ENCODE data around the gene NAALADL2.

Gene NAALADL2

DNA sequence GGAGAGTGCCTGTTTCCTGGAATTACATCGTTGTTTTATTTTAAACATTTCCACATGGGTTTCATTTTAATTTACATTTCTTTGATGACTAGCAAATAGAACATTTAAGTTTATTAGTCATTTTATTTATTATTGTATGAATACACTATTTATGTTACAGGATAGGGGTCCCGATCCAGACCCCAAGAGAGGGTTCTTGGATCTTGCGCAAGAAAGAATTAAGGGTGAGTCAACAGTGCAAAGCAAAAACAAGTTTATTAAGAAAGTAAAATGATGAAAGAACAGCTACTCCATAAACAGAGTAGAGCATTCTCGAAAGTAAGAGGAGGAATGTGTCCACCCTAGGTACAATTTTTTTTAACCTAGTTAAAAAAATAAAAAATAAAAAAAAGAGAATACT, 539.5 kb downstream of the NAALADL2 start:
- peak; percentile 25 for DNase-seq (ENCODE audit: low read depth, low spot score)
- H3K4me3 ChIP-seq (ENCODE audit: low read depth, low read length) = no peak overlapping the region
- TF ChIP-seq, protein P1, sequence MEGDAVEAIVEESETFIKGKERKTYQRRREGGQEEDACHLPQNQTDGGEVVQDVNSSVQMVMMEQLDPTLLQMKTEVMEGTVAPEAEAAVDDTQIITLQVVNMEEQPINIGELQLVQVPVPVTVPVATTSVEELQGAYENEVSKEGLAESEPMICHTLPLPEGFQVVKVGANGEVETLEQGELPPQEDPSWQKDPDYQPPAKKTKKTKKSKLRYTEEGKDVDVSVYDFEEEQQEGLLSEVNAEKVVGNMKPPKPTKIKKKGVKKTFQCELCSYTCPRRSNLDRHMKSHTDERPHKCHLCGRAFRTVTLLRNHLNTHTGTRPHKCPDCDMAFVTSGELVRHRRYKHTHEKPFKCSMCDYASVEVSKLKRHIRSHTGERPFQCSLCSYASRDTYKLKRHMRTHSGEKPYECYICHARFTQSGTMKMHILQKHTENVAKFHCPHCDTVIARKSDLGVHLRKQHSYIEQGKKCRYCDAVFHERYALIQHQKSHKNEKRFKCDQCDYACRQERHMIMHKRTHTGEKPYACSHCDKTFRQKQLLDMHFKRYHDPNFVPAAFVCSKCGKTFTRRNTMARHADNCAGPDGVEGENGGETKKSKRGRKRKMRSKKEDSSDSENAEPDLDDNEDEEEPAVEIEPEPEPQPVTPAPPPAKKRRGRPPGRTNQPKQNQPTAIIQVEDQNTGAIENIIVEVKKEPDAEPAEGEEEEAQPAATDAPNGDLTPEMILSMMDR (IDR thresholded peaks at IDR 0.05; ENCODE audit: low read depth, low read length) = no peak
- in situ Hi-C loops (cut with HindIII; ENCODE audit: low sequenced_read_pairs) = no loop called here

DNA sequence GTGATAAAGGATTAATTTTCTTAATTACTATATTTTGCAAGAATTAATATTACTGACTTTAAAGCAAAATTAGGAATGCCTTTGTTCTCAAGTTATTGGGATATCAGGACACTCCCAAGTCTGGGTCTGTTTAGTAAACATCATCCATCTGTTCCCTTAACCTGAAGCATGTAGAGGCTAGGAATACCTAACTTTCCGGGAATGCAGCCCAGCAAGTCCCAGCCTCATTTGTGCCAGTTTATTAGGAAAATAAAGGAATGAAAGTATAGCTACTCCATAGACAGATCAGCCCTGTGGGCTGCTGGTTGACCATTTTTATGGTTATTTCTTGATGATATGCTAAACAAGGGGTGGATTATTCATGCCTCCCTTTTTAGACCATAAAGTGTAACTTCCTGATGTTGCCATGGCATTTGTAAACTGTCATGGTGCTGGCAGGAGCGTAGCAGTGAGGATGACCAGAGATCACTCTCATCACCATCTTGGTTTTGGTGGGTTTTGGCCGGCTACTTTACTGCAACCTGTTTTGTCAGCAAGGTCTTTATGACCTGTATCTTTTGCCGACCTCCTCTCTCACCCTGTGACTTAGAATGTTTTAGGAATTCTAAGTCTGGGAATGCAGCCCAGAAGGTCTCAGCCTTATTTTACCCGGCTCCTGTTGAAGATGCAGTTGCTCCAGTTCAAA, 540.2 kb downstream of the NAALADL2 start:
- H3K4me3 ChIP-seq (ENCODE audit: low read depth, low read length) = no peak overlapping the region
- DNase-seq (ENCODE audit: low read depth, low spot score) = no peak
- TF ChIP-seq, protein P1 (IDR thresholded peaks at IDR 0.05; ENCODE audit: low read depth, low read length) = no peak
- in situ Hi-C loops (cut with HindIII; ENCODE audit: low sequenced_read_pairs) = no loop called here

DNA sequence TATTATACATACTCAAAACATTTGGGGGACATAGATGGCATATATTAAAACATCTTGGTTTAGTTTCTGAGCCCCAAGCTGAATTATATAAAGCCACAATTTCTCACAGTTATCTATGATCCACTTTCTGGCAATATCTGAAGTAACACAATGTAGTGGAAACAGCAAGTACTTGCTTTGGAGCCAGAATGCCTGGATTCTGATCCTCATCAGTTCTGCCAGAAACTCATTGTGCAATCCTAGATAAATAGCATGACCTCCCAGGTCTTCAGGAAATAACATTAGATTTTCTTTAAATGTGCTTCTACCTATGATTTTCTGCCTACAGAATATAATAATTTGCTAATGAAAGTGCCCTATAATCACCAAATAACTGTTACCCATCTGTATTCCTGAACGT, 544.9 kb downstream of the NAALADL2 start:
- in situ Hi-C loops (cut with HindIII; ENCODE audit: low sequenced_read_pairs) = no loop called here
- DNase-seq (ENCODE audit: low read depth, low spot score) = no peak
- H3K4me3 ChIP-seq (ENCODE audit: low read depth, low read length) = no peak overlapping the region
- TF ChIP-seq, protein P1 (IDR thresholded peaks at IDR 0.05; ENCODE audit: low read depth, low read length) = no peak

DNA sequence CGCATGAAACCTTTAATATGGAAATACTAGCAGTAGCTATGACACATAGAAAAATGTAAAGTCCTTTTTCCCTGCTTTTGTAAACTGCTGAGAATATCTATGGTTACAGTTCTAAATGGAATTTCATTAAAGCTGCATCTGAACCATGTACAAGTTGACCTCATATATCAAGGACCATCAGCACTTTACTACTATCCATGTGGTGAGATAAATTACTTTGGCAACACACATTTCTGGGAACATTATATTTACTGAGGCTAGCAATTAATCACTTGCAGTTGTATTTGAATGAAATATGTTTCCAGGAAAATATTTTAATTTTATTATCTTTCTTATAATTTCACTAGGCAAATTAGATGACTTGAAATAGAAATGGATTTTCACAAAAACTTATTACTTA, 545.5 kb downstream of the NAALADL2 start:
- no peak overlapping the region for H3K4me3 ChIP-seq (ENCODE audit: low read depth, low read length)
- no peak for DNase-seq (ENCODE audit: low read depth, low spot score)
- in situ Hi-C loops (cut with HindIII; ENCODE audit: low sequenced_read_pairs) = no loop called here
- TF ChIP-seq, protein P1 (IDR thresholded peaks at IDR 0.05; ENCODE audit: low read depth, low read length) = no peak

DNA sequence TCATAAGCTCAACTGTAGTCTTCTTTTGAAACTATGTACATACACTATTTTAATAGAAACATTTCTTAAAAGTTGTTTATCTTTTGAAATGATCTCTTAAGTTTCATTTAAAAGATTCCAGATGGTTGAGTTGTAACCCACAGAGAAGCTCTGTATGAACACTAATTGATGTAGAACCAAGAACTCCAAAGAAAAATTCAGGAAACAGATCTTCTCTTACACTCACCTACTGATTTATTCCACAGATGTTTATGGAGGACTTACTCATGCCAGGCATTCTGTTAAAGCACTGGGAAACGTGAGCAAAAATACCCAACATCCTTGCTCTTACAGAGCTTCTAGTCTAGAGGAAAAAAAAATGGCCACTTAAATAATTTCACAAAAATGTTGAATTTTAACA, 551.1 kb downstream of the NAALADL2 start:
- TF ChIP-seq, protein P1 (IDR thresholded peaks at IDR 0.05; ENCODE audit: low read depth, low read length) = no peak
- in situ Hi-C loops (cut with HindIII; ENCODE audit: low sequenced_read_pairs) = no loop called here
- DNase-seq (ENCODE audit: low read depth, low spot score) = peak; percentile 46
- no peak overlapping the region for H3K4me3 ChIP-seq (ENCODE audit: low read depth, low read length)

DNA sequence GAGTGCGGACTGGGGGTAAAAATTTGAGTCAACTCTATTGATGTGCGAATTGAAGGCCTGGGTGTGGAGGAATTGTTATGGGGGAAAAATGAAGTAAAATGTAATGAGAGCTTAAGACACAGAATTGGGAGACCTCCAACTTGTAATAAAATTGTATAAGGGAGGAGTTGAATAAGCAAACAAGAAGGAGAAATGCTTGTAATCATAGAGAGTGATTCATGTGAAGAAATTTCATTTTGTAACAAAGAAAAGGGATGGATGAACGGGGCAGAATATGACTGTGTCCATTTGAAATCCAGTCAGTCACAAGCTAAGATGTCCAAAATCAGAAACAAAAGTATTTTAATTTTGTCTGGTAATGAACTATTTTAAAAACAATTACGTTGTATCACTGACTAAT, 552.3 kb downstream of the NAALADL2 start:
- TF ChIP-seq, protein P1 (IDR thresholded peaks at IDR 0.05; ENCODE audit: low read depth, low read length) = no peak
- in situ Hi-C loops (cut with HindIII; ENCODE audit: low sequenced_read_pairs) = no loop called here
- no peak for DNase-seq (ENCODE audit: low read depth, low spot score)
- no peak overlapping the region for H3K4me3 ChIP-seq (ENCODE audit: low read depth, low read length)
